ENCODE data around the gene KATNB1. TPM values are rescaled to one million over a fixed set of nuclear protein-coding genes. Genes with fewer than 3 reads are reported as not detected.

The KATNB1 gene
- polyA plus RNA-seq, 2 donors, result 10.5 to 16.5 TPM

- no peaks in the 10 kb centered on the region for H3K9me3 ChIP-seq (ENCODE audit: control insufficient read depth in 2 of 2, insufficient read depth in 1 of 2, low read depth in 1 of 2, low read length in 1 of 2)
- no peaks in the 10 kb centered on the region for H3K36me3 ChIP-seq (ENCODE audit: control insufficient read depth in 2 of 2, insufficient read depth in 2 of 2, low read length in 1 of 2)
- peaks cover 0 to 2% of the 10 kb centered on the region in 2 donors for H3K4me1 ChIP-seq (ENCODE audit: control insufficient read depth in 2 of 2, insufficient read depth in 2 of 2, low read length in 1 of 2)
- H3K27ac ChIP-seq (ENCODE audit: low read depth in 2 of 2, low read length in 1 of 2), result no peak overlapping the region
- no peak overlapping the region for H3K4me3 ChIP-seq (ENCODE audit: low read depth in 1 of 2, low read length in 2 of 2)
- no peaks in the 10 kb centered on the region for H3K27me3 ChIP-seq (ENCODE audit: control insufficient read depth in 1 of 2, insufficient read depth in 2 of 2, low read length in 2 of 2)
- 76 to 79% methylated on average over 4 of the region's 4 CpGs for WGBS, 2 donors
Observed at GRCh38 chr16:57693550-57693949, 42.0 kb upstream of the KATNB1 start.

DNA sequence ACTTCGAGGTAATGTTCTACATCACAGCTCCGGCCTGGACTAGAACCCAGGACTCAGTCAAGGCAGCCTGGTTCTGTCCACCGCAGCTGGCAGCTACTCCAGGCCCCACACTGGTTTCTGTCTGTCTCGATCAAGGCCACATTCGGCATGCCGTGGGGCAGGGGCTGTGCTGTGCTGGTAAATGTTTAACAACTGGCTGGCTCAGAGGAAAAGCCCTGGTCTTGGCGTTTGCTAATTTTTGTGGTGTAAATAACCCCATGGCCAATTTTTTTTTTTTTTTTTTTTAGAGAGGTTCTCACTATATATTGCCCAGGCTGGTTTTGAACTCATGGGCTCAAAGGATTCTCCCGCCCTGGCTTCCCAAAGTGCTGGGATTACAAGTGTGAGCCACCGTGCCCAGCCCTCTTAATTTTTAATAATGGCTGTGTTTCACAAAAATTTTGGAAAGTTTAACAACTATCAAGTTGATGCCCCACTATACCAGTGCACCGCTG, 41.3 kb upstream of the KATNB1 start:
- Histone ChIP-seq H3K4me3 (ENCODE audit: low read depth in 1 of 2, low read length in 2 of 2) (no peak overlapping the region), H3K9me3 (ENCODE audit: control insufficient read depth in 2 of 2, insufficient read depth in 1 of 2, low read depth in 1 of 2, low read length in 1 of 2) (no peaks in the 10 kb centered on the region)
- 54 to 64% methylated on average over 10 of the region's 10 CpGs for WGBS, 2 donors

GRCh38 chr16:57694725-57695679, 40.6 kb upstream of the KATNB1 start, which contains the start of gene DRC7:
Gene DRC7, plus strand, starts transcription at chr16:57694806. Its CDS starts 3,144 bp downstream, at chr16:57697950.
- Histone ChIP-seq H3K36me3 (ENCODE audit: control insufficient read depth in 2 of 2, insufficient read depth in 2 of 2, low read length in 1 of 2) (no peaks in the 10 kb centered on the region), H3K9me3 (ENCODE audit: control insufficient read depth in 2 of 2, insufficient read depth in 1 of 2, low read depth in 1 of 2, low read length in 1 of 2) (no peaks in the 10 kb centered on the region), H3K27me3 (ENCODE audit: control insufficient read depth in 1 of 2, insufficient read depth in 2 of 2, low read length in 2 of 2) (no peaks in the 10 kb centered on the region), H3K4me1 (ENCODE audit: control insufficient read depth in 2 of 2, insufficient read depth in 2 of 2, low read length in 1 of 2) (no peaks in the 10 kb centered on the region), H3K27ac (ENCODE audit: low read depth in 2 of 2, low read length in 1 of 2) (no peak within 1 kb of the TSS), H3K4me3 (ENCODE audit: low read depth in 1 of 2, low read length in 2 of 2) (no peak within 1 kb of the TSS)
- WGBS, 2 donors, result 41% methylated on average over 8 of the region's 8 CpGs

More for the DNA sequence above, 41.3 kb upstream of the KATNB1 start:
- no peaks in the 10 kb centered on the region for H3K4me1 ChIP-seq (ENCODE audit: control insufficient read depth in 2 of 2, insufficient read depth in 2 of 2, low read length in 1 of 2)
- no peaks in the 10 kb centered on the region for H3K27me3 ChIP-seq (ENCODE audit: control insufficient read depth in 1 of 2, insufficient read depth in 2 of 2, low read length in 2 of 2)
- no peak overlapping the region for H3K27ac ChIP-seq (ENCODE audit: low read depth in 2 of 2, low read length in 1 of 2)
- no peaks in the 10 kb centered on the region for H3K36me3 ChIP-seq (ENCODE audit: control insufficient read depth in 2 of 2, insufficient read depth in 2 of 2, low read length in 1 of 2)

- Histone ChIP-seq H3K9me3 (ENCODE audit: control insufficient read depth in 2 of 2, insufficient read depth in 1 of 2, low read depth in 1 of 2, low read length in 1 of 2) (no peaks in the 10 kb centered on the region), H3K4me3 (ENCODE audit: low read depth in 1 of 2, low read length in 2 of 2) (no peak overlapping the region), H3K36me3 (ENCODE audit: control insufficient read depth in 2 of 2, insufficient read depth in 2 of 2, low read length in 1 of 2) (no peaks in the 10 kb centered on the region), H3K27me3 (ENCODE audit: control insufficient read depth in 1 of 2, insufficient read depth in 2 of 2, low read length in 2 of 2) (no peaks in the 10 kb centered on the region), H3K4me1 (ENCODE audit: control insufficient read depth in 2 of 2, insufficient read depth in 2 of 2, low read length in 1 of 2) (no peaks in the 10 kb centered on the region), H3K27ac (ENCODE audit: low read depth in 2 of 2, low read length in 1 of 2) (no peak overlapping the region)
- 68 to 71% methylated on average over 5 of the region's 5 CpGs for WGBS, 2 donors
Observed at GRCh38 chr16:57695680-57696069, 39.9 kb upstream of the KATNB1 start.

DNA sequence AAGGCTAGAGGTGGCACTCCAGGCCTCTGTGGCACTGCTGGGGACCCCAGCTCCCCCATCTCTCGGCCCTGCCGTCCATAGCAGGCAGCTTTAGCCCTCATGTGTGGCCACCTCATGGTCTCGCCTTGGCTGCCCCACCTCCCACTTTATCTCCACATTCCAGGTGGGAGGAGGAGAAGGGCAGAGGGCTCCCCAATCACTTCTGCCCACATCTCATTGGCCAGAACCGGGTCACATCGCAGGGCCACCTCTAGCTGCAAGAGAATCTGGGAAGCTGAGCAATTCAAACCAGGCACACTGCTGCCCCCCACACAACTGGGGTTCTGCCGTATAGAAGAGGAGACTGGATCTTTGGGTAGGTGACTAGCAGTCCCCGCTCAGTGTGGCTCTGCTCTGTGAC, 39.3 kb upstream of the KATNB1 start:
- Histone ChIP-seq H3K9me3 (ENCODE audit: control insufficient read depth in 2 of 2, insufficient read depth in 1 of 2, low read depth in 1 of 2, low read length in 1 of 2) (no peaks in the 10 kb centered on the region), H3K36me3 (ENCODE audit: control insufficient read depth in 2 of 2, insufficient read depth in 2 of 2, low read length in 1 of 2) (no peaks in the 10 kb centered on the region), H3K27me3 (ENCODE audit: control insufficient read depth in 1 of 2, insufficient read depth in 2 of 2, low read length in 2 of 2) (no peaks in the 10 kb centered on the region), H3K4me1 (ENCODE audit: control insufficient read depth in 2 of 2, insufficient read depth in 2 of 2, low read length in 1 of 2) (no peaks in the 10 kb centered on the region), H3K4me3 (ENCODE audit: low read depth in 1 of 2, low read length in 2 of 2) (no peak overlapping the region), H3K27ac (ENCODE audit: low read depth in 2 of 2, low read length in 1 of 2) (no peak overlapping the region)
- 89 to 93% methylated on average over 7 of the region's 7 CpGs for WGBS, 2 donors

- Histone ChIP-seq H3K9me3 (ENCODE audit: control insufficient read depth in 2 of 2, insufficient read depth in 1 of 2, low read depth in 1 of 2, low read length in 1 of 2) (no peaks in the 10 kb centered on the region), H3K27ac (ENCODE audit: low read depth in 2 of 2, low read length in 1 of 2) (no peak overlapping the region), H3K4me1 (ENCODE audit: control insufficient read depth in 2 of 2, insufficient read depth in 2 of 2, low read length in 1 of 2) (no peaks in the 10 kb centered on the region), H3K36me3 (ENCODE audit: control insufficient read depth in 2 of 2, insufficient read depth in 2 of 2, low read length in 1 of 2) (no peaks in the 10 kb centered on the region), H3K27me3 (ENCODE audit: control insufficient read depth in 1 of 2, insufficient read depth in 2 of 2, low read length in 2 of 2) (no peaks in the 10 kb centered on the region), H3K4me3 (ENCODE audit: low read depth in 1 of 2, low read length in 2 of 2) (no peak overlapping the region)
- 89 to 90% methylated on average over 17 of the region's 17 CpGs for WGBS, 2 donors
Observed at GRCh38 chr16:57697896-57698537, 37.6 kb upstream of the KATNB1 start.

- H3K27me3 ChIP-seq (ENCODE audit: control insufficient read depth in 1 of 2, insufficient read depth in 2 of 2, low read length in 2 of 2), result no peaks in the 10 kb centered on the region
- H3K4me3 ChIP-seq (ENCODE audit: low read depth in 1 of 2, low read length in 2 of 2), result no peak overlapping the region
- H3K27ac ChIP-seq (ENCODE audit: low read depth in 2 of 2, low read length in 1 of 2), result no peak overlapping the region
- no peaks in the 10 kb centered on the region for H3K36me3 ChIP-seq (ENCODE audit: control insufficient read depth in 2 of 2, insufficient read depth in 2 of 2, low read length in 1 of 2)
- WGBS, 2 donors, result 84 to 86% methylated on average over 16 of the region's 16 CpGs
- H3K9me3 ChIP-seq (ENCODE audit: control insufficient read depth in 2 of 2, insufficient read depth in 1 of 2, low read depth in 1 of 2, low read length in 1 of 2), result no peaks in the 10 kb centered on the region
- no peaks in the 10 kb centered on the region for H3K4me1 ChIP-seq (ENCODE audit: control insufficient read depth in 2 of 2, insufficient read depth in 2 of 2, low read length in 1 of 2)
Observed at GRCh38 chr16:57698812-57699405, 36.7 kb upstream of the KATNB1 start.

GRCh38 chr16:57699481-57699880, 36.1 kb upstream of the KATNB1 start:
- no peak overlapping the region for H3K27ac ChIP-seq (ENCODE audit: low read depth in 2 of 2, low read length in 1 of 2)
- WGBS, 2 donors, result 82 to 83% methylated on average over 3 of the region's 3 CpGs
- H3K4me1 ChIP-seq (ENCODE audit: control insufficient read depth in 2 of 2, insufficient read depth in 2 of 2, low read length in 1 of 2), result no peaks in the 10 kb centered on the region
- no peaks in the 10 kb centered on the region for H3K9me3 ChIP-seq (ENCODE audit: control insufficient read depth in 2 of 2, insufficient read depth in 1 of 2, low read depth in 1 of 2, low read length in 1 of 2)
- no peak overlapping the region for H3K4me3 ChIP-seq (ENCODE audit: low read depth in 1 of 2, low read length in 2 of 2)
- no peaks in the 10 kb centered on the region for H3K27me3 ChIP-seq (ENCODE audit: control insufficient read depth in 1 of 2, insufficient read depth in 2 of 2, low read length in 2 of 2)
- H3K36me3 ChIP-seq (ENCODE audit: control insufficient read depth in 2 of 2, insufficient read depth in 2 of 2, low read length in 1 of 2), result no peaks in the 10 kb centered on the region

DNA sequence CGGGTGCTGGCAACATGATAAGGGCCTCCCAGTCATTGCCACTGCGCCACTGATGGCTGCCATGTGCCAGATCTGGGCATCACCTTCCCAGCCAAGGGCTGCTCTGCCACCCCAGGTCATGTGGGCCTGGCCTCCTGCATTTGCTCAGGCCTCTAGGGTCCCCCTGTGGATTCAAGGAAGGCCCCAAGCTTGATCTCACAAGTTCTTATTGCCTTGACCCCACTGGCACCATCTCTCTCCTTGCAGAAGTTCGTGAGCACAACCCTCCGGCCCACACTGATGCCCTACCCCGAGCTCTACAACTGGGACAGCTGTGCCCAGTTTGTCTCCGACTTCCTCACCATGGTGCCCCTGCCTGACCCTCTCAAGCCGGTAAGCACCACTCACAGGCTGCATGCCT, 35.7 kb upstream of the KATNB1 start:
- Histone ChIP-seq H3K27me3 (ENCODE audit: control insufficient read depth in 1 of 2, insufficient read depth in 2 of 2, low read length in 2 of 2) (no peaks in the 10 kb centered on the region), H3K9me3 (ENCODE audit: control insufficient read depth in 2 of 2, insufficient read depth in 1 of 2, low read depth in 1 of 2, low read length in 1 of 2) (no peaks in the 10 kb centered on the region), H3K4me3 (ENCODE audit: low read depth in 1 of 2, low read length in 2 of 2) (no peak overlapping the region), H3K27ac (ENCODE audit: low read depth in 2 of 2, low read length in 1 of 2) (no peak overlapping the region), H3K36me3 (ENCODE audit: control insufficient read depth in 2 of 2, insufficient read depth in 2 of 2, low read length in 1 of 2) (no peaks in the 10 kb centered on the region), H3K4me1 (ENCODE audit: control insufficient read depth in 2 of 2, insufficient read depth in 2 of 2, low read length in 1 of 2) (no peaks in the 10 kb centered on the region)
- 88 to 91% methylated on average over 7 of the region's 7 CpGs for whole genome bisulfite sequencing, 2 donors
